ENCODE data around the gene FBLL1. TPM values are rescaled to one million over a fixed set of nuclear protein-coding genes. Genes with fewer than 3 reads are reported as not detected.

Gene FBLL1
- not detected for polyA plus RNA-seq

DNA sequence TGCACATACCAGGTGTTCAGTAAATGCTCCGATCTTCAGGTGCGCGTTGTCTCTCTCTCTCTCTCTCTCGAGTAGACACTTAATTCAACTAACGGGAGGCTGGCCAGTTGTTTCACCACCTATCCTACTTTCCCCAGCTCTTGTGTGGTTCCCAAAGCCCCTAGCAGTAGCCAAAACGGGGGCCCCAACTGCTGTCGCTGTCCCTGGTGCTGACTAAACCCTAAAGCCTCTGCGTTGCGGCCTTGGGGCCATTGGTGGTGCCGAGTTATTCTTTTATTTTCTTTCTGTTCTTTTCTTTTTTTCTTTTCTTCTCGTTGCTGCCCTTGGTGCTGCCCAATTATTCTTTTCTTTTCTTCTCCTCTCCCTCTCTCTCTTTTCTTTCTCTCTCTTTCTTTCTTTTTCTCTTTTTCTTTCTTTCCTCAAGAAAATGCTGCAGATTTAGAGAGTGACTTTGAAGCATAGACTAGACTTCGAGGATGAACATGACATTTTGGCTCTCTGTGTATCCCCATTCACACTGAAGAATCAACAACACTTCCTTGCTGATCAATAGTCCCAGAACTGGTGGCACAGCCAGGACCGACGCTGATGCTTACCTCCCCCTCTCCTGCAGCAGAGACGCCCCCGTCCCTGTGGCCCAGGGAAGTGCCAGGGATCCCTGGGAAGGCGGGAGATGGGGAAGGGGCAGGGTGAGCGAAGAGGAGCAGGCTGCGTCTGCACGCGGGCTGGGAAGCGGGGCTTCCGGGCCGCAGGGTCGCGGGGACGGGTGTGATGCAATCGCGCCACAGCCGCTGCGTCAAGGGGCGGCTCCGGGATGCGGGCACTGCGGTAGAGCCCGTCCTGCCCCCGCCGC is at the start of gene FBLL1:
TSS of gene FBLL1 (plus strand) at position 785 of the 853 bp plus-strand sequence. CDS start 200 bp downstream, outside the sequence.
- peaks cover 0 to 7% (median 0%) of the 10 kb centered on the region in 3 donors for H3K36me3 Mint-ChIP-seq
- DNase-seq: peak in 2 of 3 donors; percentile 15
- H3K27me3 Mint-ChIP-seq (ENCODE audit: low read depth in 3 of 3): peaks cover 12 to 18% (median 18%) of the 10 kb centered on the region in 3 donors
- peak within 1 kb of the TSS; percentile 67 to 81 (median 76) for H3K4me3 Mint-ChIP-seq
- peaks cover 0 to 2% (median 0%) of the 10 kb centered on the region in 6 donors for H3K9me3 Mint-ChIP-seq
- H3K4me1 Mint-ChIP-seq: peaks cover 14 to 21% of the 10 kb centered on the region in 2 donors
- H3K27ac Mint-ChIP-seq: no peak within 1 kb of the TSS

DNA sequence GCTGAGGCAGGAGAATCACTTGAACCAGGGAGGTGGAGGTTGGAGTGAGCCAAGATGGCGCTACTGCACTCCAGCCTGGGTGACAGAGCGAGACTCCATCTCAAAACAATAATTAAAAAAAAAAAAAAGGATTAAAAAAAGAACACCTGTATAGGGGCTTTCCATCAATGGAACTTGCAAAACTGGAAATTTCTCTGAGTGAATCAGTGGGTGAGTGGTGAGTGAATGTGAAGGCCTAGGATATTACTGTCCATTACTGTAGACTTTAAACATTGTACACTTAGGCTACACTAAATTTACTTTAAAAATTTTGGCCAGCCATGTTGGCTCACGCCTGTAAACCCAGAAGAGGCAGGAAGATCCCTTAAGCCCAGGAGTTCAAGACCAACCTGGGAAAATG is 48.5 kb upstream of the FBLL1 start:
- H3K36me3 Mint-ChIP-seq: no peaks in the 10 kb centered on the region
- DNase-seq: no peak
- peaks cover 3 to 8% of the 10 kb centered on the region in 2 donors for H3K4me1 Mint-ChIP-seq
- no peak overlapping the region for H3K4me3 Mint-ChIP-seq
- no peak overlapping the region for H3K27ac Mint-ChIP-seq
- H3K27me3 Mint-ChIP-seq (ENCODE audit: low read depth in 3 of 3): peaks cover 2 to 5% (median 4%) of the 10 kb centered on the region in 3 donors
- H3K9me3 Mint-ChIP-seq: no peaks in the 10 kb centered on the region

DNA sequence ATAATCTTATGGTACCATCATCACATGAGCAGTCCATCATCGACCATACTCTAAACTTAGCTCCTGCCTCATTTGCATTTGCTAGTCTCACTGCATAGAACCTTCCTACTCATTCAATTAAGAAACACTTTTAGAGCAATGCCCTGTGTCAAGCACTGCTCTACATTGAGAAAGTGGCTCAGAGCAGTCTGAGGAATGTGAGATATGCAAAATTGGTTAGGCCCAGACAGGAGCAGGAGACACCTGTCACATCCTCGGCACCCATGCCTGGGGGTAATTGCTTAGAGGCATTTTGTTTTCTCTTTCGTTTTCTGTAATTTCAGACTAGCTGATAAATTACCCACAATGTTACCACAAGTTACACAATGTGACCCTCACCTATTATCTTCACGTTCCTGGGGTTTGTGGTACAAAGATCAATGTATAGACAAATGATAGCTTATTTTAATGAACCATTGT is 47.7 kb upstream of the FBLL1 start:
- peaks cover 11 to 15% of the 10 kb centered on the region in 2 donors for H3K4me1 Mint-ChIP-seq
- peaks cover 5 to 8% (median 5%) of the 10 kb centered on the region in 3 donors for H3K27me3 Mint-ChIP-seq (ENCODE audit: low read depth in 3 of 3)
- no peaks in the 10 kb centered on the region for H3K36me3 Mint-ChIP-seq
- H3K27ac Mint-ChIP-seq: peak overlapping the region in 1 of 6 donors; percentile 41
- no peak for DNase-seq
- no peaks in the 10 kb centered on the region for H3K9me3 Mint-ChIP-seq
- no peak overlapping the region for H3K4me3 Mint-ChIP-seq

DNA sequence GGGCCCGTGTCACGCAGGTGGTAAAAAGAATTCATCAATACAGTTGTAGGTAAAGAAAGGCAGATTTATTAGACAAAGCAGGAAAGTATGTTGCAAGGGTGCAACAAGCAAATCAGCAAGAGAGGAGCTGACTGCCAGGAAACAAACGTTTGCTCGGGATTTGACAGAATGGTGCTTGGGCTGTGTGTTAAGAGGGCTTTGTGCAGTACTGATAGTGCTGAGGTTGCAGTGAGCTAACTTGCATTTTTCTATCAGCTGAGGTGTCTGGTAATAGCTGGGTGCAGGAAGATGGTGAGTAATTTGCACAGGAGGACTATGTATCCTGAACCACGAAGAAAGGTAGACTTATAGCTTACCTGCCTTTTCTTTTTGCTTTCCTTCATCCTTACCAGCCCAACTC is 46.7 kb upstream of the FBLL1 start:
- no peak overlapping the region for H3K27ac Mint-ChIP-seq
- no peak overlapping the region for H3K4me3 Mint-ChIP-seq
- H3K27me3 Mint-ChIP-seq (ENCODE audit: low read depth in 3 of 3): peaks cover 5 to 8% (median 5%) of the 10 kb centered on the region in 3 donors
- no peaks in the 10 kb centered on the region for H3K36me3 Mint-ChIP-seq
- no peak for DNase-seq
- peaks cover 19 to 25% of the 10 kb centered on the region in 2 donors for H3K4me1 Mint-ChIP-seq
- H3K9me3 Mint-ChIP-seq: no peaks in the 10 kb centered on the region

DNA sequence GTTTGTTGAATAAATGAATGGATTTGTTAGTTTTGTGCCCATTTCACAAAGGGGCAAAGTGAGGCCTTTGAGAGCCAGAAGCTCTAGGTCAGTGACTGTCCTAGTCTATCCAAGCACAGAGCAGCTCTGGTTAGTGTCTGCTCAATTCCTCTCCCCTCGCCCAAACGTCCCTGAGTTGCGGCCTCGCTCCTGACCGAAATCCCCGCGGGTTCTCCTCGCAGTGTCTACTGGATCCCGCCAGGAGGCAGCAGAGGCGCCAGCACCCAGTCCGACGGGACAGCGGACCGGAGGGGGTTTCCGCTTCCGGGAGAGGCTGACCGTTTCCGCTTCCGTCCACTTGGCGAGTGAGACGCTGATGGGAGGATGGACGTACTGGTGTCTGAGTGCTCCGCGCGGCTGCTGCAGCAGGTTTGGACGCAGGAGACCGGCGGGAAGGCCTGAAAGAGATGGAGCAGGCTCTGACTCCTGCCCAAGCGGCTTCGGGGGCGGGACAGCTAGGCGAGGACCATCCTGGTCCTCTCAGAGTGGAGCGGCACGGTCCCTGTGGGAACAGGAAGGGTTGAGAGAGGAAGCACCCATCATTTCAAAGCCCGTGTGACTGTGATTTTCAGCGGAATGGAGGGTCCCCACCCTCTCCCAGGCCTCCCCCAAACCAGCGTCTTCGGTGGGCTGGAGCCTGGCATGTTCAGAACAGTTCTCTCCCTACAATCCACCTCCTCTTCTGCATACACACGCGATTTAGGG is 42.8 kb upstream of the FBLL1 start, which contains the start of gene RARS1:
TSS of gene RARS1 (plus strand) at position 336 of the 744 bp plus-strand sequence. CDS start at position 364, 28 bp downstream.
- H3K4me3 Mint-ChIP-seq: peak within 1 kb of the TSS; percentile 99 to 100 (median 100)

DNA sequence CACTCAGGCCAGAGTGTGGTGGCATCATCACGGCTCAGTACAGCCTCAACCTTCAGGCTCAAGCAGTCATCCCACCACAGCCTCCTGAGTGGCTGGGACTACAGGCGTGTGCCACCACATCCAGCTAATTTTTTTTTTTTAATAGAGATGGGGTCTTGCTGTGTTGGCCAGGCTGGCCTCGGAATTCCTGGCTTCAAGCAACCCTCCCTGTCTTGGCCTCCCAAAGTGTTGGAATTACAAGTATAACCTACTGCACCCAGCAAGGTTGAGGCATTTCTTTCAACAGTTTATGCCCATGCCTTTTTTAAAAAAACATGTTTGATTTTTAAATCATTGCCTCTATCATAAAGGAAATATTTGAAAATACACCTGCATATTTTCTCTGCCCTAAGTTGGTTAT is 40.0 kb upstream of the FBLL1 start:
- H3K4me3 Mint-ChIP-seq: no peak overlapping the region
- no peak overlapping the region for H3K27ac Mint-ChIP-seq
- peaks cover 0 to 6% (median 5%) of the 10 kb centered on the region in 3 donors for H3K27me3 Mint-ChIP-seq (ENCODE audit: low read depth in 3 of 3)
- peaks cover 26 to 42% (median 32%) of the 10 kb centered on the region in 3 donors for H3K36me3 Mint-ChIP-seq
- no peak for DNase-seq
- H3K9me3 Mint-ChIP-seq: no peaks in the 10 kb centered on the region
- peaks cover 29 to 52% of the 10 kb centered on the region in 2 donors for H3K4me1 Mint-ChIP-seq

More for the DNA sequence above, 42.8 kb upstream of the FBLL1 start, which contains the start of gene RARS1:
- peak within 1 kb of the TSS; percentile 87 to 97 (median 92) for H3K27ac Mint-ChIP-seq
- peak; percentile 83 to 88 (median 85) for DNase-seq
- peaks cover 28 to 47% of the 10 kb centered on the region in 2 donors for H3K4me1 Mint-ChIP-seq
- peaks cover 5 to 6% (median 5%) of the 10 kb centered on the region in 3 donors for H3K27me3 Mint-ChIP-seq (ENCODE audit: low read depth in 3 of 3)
- H3K36me3 Mint-ChIP-seq: peaks cover 9 to 18% (median 13%) of the 10 kb centered on the region in 3 donors
- no peaks in the 10 kb centered on the region for H3K9me3 Mint-ChIP-seq

DNA sequence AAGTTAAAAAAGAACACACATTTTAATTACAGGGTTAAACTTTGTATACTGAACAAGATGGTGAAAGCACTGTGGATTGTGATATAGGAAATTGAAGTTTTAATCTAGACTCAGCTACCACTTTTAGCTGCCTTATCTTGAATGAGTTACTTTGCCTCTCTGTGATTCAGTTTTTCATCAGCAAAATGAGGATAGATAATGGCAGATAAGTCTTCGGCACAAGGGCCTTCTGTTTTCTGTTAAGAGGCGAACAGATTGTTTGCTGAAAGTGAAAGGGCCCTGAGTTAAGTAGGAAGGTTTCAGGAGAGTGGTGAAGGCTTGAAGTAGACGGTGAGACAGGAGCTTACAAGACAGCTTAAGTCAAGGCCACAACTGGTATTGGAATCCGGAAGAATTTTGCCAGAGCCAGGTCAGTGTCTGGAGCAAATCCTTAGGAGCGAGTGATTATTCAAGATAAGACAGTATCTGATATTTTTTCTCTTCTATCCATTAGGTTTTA is 35.0 kb upstream of the FBLL1 start:
- H3K27ac Mint-ChIP-seq: no peak overlapping the region
- no peak for DNase-seq
- H3K4me3 Mint-ChIP-seq: no peak overlapping the region
- H3K4me1 Mint-ChIP-seq: peaks cover 5 to 20% of the 10 kb centered on the region in 2 donors
- H3K27me3 Mint-ChIP-seq (ENCODE audit: low read depth in 3 of 3): peaks cover 0 to 1% (median 0%) of the 10 kb centered on the region in 3 donors
- H3K9me3 Mint-ChIP-seq: no peaks in the 10 kb centered on the region
- H3K36me3 Mint-ChIP-seq: peaks cover 40 to 70% (median 54%) of the 10 kb centered on the region in 3 donors

DNA sequence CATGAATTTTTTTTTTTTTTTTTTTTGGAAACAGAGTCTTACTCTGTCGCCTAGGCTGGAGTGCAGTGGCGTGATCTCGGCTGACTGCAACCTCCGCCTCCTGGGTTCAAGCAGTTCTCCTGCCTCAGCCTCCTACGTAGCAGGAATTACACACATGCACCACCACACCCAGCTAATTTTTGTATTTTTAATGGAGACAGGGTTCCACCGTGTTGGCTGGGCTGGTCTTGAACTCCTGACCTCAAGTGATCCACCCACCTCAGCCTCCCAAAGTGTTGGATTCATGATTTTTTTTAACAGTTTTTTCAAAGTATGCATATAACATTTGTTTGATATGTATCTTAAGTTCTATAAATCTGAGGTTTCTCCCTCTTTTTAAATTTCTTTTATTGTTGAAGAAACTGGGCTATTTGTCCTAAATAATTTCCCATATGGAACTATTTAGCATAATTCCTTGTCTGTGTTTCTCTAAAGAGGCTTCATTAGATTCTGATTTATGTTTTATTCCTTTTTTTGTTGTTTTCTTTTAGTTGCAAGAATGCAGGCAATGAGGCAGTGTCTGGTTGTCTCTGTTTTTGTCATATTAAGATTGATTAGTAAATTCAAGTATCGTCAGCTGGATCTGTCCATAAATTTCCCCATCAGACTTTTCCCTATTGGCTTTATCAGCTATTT is 26.4 kb upstream of the FBLL1 start:
- Mint-ChIP-seq H3K4me1 (peaks cover 0 to 4% of the 10 kb centered on the region in 2 donors), H3K27me3 (ENCODE audit: low read depth in 3 of 3) (no peaks in the 10 kb centered on the region), H3K27ac (peak overlapping the region in 2 of 6 donors; percentile 26 to 31), H3K36me3 (peaks cover 23 to 32% (median 29%) of the 10 kb centered on the region in 3 donors), H3K9me3 (no peaks in the 10 kb centered on the region), H3K4me3 (no peak overlapping the region)
- DNase-seq: no peak

DNA sequence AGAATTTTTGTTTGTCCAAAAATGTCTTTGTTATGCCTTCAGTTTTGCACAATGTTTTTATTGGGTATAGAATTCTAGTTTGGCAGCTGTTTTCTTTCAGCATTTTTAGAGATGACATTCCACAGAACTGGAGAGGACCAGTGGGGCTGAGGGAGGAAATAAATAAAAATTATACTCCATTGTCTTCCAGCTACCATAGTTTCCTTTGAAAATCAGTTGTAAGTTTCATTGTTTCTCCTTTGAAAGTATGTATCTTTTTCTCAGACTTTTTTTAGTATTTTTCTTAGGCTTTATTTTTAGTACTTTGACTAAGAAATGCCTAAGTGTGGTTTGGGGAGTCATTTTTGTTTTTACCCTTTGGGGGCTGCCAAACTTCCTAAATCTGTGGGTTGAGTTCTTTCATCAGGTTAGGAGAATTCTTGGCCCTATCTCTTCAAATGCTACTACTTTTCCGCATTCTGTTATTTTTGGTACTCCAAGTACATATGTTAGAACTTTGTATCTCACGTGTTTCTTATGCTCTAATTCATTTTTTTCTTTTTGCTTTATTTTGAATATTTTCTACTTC is 15.2 kb upstream of the FBLL1 start:
- Mint-ChIP-seq H3K9me3 (peaks cover 0 to 2% (median 0%) of the 10 kb centered on the region in 6 donors), H3K27ac (no peak overlapping the region), H3K4me3 (no peak overlapping the region), H3K4me1 (peaks cover 0 to 15% of the 10 kb centered on the region in 2 donors), H3K36me3 (peaks cover 50 to 87% (median 64%) of the 10 kb centered on the region in 3 donors), H3K27me3 (ENCODE audit: low read depth in 3 of 3) (peaks cover 0 to 2% (median 0%) of the 10 kb centered on the region in 3 donors)
- DNase-seq: no peak

DNA sequence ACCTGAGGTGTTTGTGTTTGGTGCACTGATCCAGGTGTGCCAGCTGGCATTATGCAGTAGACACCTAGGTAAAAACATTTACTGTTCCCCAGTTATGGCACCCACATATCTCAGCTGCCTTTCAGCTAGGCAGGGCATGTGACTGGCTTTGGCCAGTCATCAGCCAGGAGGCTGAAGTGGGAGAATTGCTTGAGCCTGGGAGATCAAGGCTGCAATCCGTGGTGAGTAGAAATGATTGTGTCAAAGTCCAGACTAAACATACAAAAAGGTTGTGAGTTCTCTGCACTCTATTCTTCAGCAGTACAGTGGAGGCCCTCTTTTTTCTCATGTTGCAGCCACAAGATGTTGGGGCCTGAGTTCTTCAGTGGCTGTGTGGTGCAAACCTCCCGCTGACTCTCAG is 3.2 kb upstream of the FBLL1 start:
- peaks cover 14 to 21% of the 10 kb centered on the region in 2 donors for H3K4me1 Mint-ChIP-seq
- H3K9me3 Mint-ChIP-seq: peaks cover 0 to 2% (median 0%) of the 10 kb centered on the region in 6 donors
- DNase-seq: no peak
- no peak overlapping the region for H3K27ac Mint-ChIP-seq
- H3K36me3 Mint-ChIP-seq: peaks cover 0 to 7% (median 0%) of the 10 kb centered on the region in 3 donors
- no peak overlapping the region for H3K4me3 Mint-ChIP-seq
- peaks cover 12 to 18% (median 15%) of the 10 kb centered on the region in 3 donors for H3K27me3 Mint-ChIP-seq (ENCODE audit: low read depth in 3 of 3)

DNA sequence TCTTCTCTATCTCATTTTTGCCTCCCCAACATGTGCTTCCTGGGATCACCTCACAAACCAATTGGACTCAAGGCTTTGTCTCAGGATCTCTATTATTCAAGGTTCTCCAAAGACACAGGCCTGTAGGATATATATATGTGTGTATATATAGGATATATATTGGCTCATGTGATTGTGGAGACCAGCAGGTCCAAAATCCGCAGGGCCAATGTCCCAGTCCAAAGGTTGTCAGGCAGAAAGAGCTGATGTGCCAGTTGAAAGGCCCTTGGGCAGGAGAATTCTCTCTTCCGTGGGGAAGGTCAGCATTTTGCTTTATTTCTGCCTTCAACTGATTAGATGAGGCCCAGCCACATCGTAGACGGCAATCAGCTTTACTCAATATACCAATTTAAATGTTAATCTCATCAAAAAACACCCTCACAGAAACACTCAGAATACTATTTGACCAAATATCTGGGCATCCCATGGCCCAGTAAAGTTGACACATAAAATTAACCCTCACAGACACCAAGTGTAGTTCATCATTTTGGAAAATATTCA is 1.3 kb upstream of the FBLL1 start:
- peak overlapping the region in 4 of 5 donors; percentile 12 to 81 (median 45) for H3K4me3 Mint-ChIP-seq

More for the DNA sequence above, 1.3 kb upstream of the FBLL1 start:
- no peak overlapping the region for H3K27ac Mint-ChIP-seq
- peaks cover 14 to 21% of the 10 kb centered on the region in 2 donors for H3K4me1 Mint-ChIP-seq
- DNase-seq: no peak
- peaks cover 11 to 18% (median 17%) of the 10 kb centered on the region in 3 donors for H3K27me3 Mint-ChIP-seq (ENCODE audit: low read depth in 3 of 3)
- peaks cover 0 to 7% (median 0%) of the 10 kb centered on the region in 3 donors for H3K36me3 Mint-ChIP-seq
- H3K9me3 Mint-ChIP-seq: peaks cover 0 to 2% (median 0%) of the 10 kb centered on the region in 6 donors
